ENCODE results near the gene CD226. TPM values are rescaled to one million over a fixed set of nuclear protein-coding genes. Genes with fewer than 3 reads are reported as not detected.

The CD226 gene
- 3.6 TPM for total RNA-seq
- polyA plus RNA-seq: 0.89 TPM

DNA sequence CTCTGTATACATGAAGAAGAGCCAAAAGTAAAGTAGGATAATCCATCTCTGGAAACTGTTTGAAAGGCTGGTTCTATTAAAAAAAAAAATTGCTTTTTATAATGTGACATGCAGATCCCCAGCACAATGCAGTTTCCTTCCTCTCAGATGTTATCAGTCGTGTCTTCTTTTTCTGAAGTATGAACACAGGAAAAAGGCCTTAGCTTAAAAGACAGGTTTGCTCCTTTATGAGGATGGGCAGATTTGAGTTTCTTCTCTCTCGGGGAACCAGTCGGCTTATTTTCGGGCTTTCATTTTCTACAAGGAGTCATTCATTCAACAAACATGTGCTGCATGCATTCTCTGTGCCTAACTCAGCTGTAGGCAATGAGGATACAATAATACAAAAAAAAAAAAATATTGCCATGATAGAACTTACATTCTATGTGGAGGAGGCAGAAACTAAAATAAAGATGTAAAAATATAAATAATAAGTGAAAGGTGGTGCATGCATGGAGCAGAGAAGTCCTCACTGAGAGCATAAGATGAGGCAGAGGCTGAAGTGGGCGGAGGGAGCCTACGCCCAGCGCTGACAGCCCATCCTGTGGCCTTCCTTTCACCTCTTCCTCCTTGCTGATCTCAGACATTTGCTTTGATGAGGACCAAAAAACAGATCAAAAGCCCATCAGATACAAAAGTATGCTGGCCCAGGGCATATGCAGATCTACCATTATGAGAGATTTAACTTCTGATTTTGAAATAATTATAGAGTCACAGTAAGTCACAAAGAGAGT lies at the start of gene CD226:
TSS of gene CD226 (minus strand) at position 513 of the 773 bp plus-strand sequence. CDS start at position 46, 467 bp downstream.
- WGBS: 51% methylated on average over 7 of the region's 7 CpGs
- H3K27ac ChIP-seq (ENCODE audit: low read depth): no peak within 1 kb of the TSS
- no peaks in the 10 kb centered on the region for H3K4me1 ChIP-seq (ENCODE audit: insufficient read depth)
- no peak within 1 kb of the TSS for H3K4me3 ChIP-seq (ENCODE audit: low read depth, low read length)
- no peaks in the 10 kb centered on the region for H3K36me3 ChIP-seq (ENCODE audit: insufficient read depth)
- DNase-seq (ENCODE audit: extremely low spot score): no peak

DNA sequence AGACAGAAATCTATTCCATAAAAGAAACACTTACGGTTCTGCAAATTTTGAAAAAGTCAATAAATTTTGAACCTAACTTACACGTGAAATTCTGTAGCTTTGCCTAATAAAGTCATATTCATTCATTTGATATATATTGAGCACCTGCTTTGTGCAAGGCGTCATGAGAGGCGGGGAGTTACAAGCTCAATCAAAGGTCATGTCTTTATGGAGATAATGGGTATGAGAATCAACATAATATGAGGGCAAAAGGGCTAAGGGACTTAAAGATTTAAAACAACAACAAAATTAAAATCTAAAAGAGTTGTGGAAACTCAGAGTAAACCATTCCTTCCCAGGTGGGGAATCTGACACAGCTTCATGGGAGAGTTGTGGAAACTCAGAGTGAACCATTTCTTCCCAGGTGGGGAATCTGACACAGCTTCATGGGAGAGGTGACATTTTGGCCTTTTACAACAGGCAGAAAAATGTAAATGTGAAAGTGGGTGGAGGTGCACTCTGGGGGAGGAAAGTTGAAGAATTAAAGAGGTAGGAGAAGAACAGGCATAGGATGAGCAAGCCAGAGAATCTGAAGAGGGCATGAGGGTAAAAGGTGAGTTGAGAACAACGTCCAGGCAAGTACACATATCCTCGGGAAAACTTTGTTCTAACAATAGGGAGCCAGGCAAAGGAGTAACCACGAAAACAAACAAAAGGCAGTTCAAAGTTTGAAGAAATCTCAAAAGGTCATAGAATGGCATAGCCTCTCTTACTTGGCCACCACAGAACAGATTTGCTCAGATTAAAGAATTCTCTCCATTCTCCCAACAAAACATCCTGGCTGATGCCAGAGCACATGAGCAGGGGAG lies 49.5 kb upstream of the CD226 start:
- H3K36me3 ChIP-seq (ENCODE audit: insufficient read depth): no peaks in the 10 kb centered on the region
- no peak for DNase-seq (ENCODE audit: extremely low spot score)
- H3K4me1 ChIP-seq (ENCODE audit: insufficient read depth): peaks cover 1% of the 10 kb centered on the region
- no peak overlapping the region for H3K4me3 ChIP-seq (ENCODE audit: low read depth, low read length)
- WGBS: 84% methylated on average over 7 of the region's 7 CpGs
- no peak overlapping the region for H3K27ac ChIP-seq (ENCODE audit: low read depth)

GRCh38 chr18:69996417-69996816 lies 48.7 kb upstream of the CD226 start:
- Histone ChIP-seq H3K27ac (ENCODE audit: low read depth) (no peak overlapping the region), H3K4me3 (ENCODE audit: low read depth, low read length) (no peak overlapping the region), H3K4me1 (ENCODE audit: insufficient read depth) (peaks cover 1% of the 10 kb centered on the region), H3K36me3 (ENCODE audit: insufficient read depth) (no peaks in the 10 kb centered on the region)
- 84% methylated on average over 2 of the region's 2 CpGs for WGBS
- DNase-seq (ENCODE audit: extremely low spot score): no peak

DNA sequence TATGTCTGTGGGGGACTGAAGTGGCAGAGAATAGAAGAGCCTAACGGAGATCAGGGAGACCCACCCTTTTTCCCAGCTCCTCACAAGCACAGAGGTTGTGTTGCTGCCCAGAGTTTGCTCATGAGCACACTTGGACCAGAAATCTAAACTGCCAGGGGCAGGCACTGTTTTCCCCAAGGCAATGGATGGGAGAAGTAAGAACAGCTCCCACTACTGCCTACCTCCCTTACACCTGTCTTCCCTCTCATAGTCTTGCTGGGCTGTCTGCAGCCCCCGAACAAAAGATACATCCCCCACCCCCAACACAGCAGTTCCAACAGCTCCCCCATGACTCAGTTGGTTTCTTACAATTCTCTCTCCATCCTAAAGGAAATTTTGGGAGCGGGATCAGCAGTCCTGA lies 48.1 kb upstream of the CD226 start:
- H3K4me1 ChIP-seq (ENCODE audit: insufficient read depth): peaks cover 1% of the 10 kb centered on the region
- H3K4me3 ChIP-seq (ENCODE audit: low read depth, low read length): no peak overlapping the region
- WGBS: 89% methylated on average over 3 of the region's 3 CpGs
- no peak for DNase-seq (ENCODE audit: extremely low spot score)
- no peak overlapping the region for H3K27ac ChIP-seq (ENCODE audit: low read depth)
- H3K36me3 ChIP-seq (ENCODE audit: insufficient read depth): no peaks in the 10 kb centered on the region

DNA sequence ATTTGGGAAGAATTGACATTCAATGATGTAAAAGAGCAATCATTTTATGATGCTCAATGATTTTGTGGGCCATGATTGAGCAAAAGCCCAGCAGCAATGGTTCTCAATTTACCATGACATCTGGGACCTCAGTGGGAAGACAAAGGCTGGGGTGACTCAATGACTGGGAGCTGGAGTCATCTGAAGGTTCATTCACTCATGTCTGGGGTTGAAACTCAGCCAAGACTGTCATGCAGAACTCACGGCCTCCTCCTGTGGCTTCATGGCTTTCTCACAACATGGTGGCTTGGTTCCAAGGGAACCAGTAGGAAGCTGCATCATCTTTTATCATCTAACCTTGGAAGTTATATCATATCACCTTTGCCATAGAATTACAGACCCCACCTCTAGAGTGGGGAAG lies 45.1 kb upstream of the CD226 start:
- Histone ChIP-seq H3K27ac (ENCODE audit: low read depth) (no peak overlapping the region), H3K4me3 (ENCODE audit: low read depth, low read length) (no peak overlapping the region), H3K4me1 (ENCODE audit: insufficient read depth) (no peaks in the 10 kb centered on the region), H3K36me3 (ENCODE audit: insufficient read depth) (no peaks in the 10 kb centered on the region)
- 90% methylated on average over 1 of the region's 1 CpG for WGBS
- DNase-seq (ENCODE audit: extremely low spot score): no peak

DNA sequence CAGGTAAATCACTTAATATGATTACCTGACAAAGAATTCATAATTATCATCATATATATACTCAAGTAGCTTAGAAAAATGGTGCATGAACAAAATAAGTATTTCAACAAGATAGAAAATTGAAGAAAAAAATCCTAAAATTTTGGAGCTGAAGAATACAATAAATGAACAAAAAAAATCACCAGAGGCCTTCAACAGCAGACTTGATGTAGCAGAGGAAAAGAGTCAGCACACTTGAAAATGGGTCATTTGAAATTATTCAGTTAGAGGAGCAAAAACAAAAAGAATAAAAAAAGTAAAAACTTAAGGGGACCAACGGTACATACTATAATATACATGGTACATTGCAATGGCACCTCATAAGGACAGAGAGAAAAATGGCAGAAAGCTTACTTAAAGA lies 40.2 kb upstream of the CD226 start:
- DNase-seq (ENCODE audit: extremely low spot score): no peak
- 98% methylated on average over 1 of the region's 1 CpG for WGBS
- H3K36me3 ChIP-seq (ENCODE audit: insufficient read depth): no peaks in the 10 kb centered on the region
- H3K4me1 ChIP-seq (ENCODE audit: insufficient read depth): no peaks in the 10 kb centered on the region
- no peak overlapping the region for H3K4me3 ChIP-seq (ENCODE audit: low read depth, low read length)
- H3K27ac ChIP-seq (ENCODE audit: low read depth): no peak overlapping the region

DNA sequence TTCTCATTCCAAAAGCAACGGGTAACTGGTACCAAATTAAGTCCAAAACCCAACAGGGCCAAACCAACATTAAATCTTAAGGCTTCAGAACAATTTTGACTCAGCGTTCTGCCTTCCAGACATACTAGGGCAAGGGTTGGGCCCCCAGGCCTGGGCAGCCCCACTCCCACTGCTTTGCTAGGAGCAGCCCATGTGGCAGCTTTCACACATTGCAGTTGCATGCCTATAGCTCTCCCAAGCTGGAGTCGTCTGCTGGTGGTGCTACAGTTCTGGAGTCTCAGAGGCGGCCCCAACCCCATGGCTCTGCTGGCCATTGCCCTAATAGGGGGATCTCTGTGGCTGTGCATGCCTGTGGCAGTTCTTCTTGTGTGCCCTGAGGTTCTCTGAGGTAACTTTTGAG lies 37.6 kb upstream of the CD226 start:
- Histone ChIP-seq H3K36me3 (ENCODE audit: insufficient read depth) (no peaks in the 10 kb centered on the region), H3K27ac (ENCODE audit: low read depth) (no peak overlapping the region), H3K4me3 (ENCODE audit: low read depth, low read length) (no peak overlapping the region), H3K4me1 (ENCODE audit: insufficient read depth) (no peaks in the 10 kb centered on the region)
- no peak for DNase-seq (ENCODE audit: extremely low spot score)
- 95% methylated on average over 4 of the region's 4 CpGs for WGBS

- no peak for DNase-seq (ENCODE audit: extremely low spot score)
- Histone ChIP-seq H3K4me3 (ENCODE audit: low read depth, low read length) (no peak overlapping the region), H3K27ac (ENCODE audit: low read depth) (no peak overlapping the region), H3K4me1 (ENCODE audit: insufficient read depth) (no peaks in the 10 kb centered on the region), H3K36me3 (ENCODE audit: insufficient read depth) (no peaks in the 10 kb centered on the region)
- 84% methylated on average over 4 of the region's 4 CpGs for WGBS
Observed at GRCh38 chr18:69982417-69982816, 34.7 kb upstream of the CD226 start.

- no peak for DNase-seq (ENCODE audit: extremely low spot score)
- no peaks in the 10 kb centered on the region for H3K36me3 ChIP-seq (ENCODE audit: insufficient read depth)
- no peak overlapping the region for H3K4me3 ChIP-seq (ENCODE audit: low read depth, low read length)
- WGBS: 85% methylated on average over 2 of the region's 2 CpGs
- no peak overlapping the region for H3K27ac ChIP-seq (ENCODE audit: low read depth)
- no peaks in the 10 kb centered on the region for H3K4me1 ChIP-seq (ENCODE audit: insufficient read depth)
Observed at GRCh38 chr18:69981948-69982347, 34.3 kb upstream of the CD226 start.

DNA sequence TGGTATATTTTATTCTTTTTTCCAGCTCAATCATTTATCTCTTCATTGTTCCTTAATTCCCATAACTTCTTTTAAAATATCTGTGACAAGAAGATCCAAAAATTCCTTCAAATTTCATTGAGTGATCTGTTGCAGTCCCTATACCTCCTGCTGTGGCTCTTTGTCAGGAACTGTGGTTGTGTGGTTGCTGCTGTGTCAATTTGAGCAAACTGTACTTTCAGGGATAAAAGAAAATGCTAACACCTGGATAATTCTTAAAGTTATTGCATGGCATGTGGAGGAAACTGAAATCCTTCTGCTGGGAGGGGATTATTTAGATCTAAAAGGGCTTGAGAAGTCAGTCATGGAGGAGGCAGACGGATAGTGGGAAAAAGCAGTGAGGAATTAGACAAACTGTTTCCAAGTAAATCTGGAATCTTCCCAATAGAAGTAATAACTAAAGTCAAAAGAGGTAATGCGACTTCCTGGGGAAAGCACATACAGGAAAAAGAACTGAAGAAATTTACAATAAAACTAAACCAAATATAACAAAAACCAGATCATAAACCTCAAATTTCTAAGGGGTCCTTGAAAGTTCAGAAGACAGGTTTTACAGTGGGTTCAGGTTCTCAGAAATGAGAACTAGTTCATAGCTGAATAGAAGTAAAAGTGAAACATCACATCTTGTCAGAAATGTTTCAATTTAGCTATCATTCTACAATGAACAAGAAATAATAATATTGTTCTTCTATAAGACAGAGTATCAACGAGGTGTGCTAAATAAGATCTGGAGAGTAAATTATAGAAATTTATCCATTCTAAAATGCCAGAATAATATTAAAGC lies 33.5 kb upstream of the CD226 start:
- no peak for DNase-seq (ENCODE audit: extremely low spot score)
- WGBS: 55% methylated on average over 3 of the region's 3 CpGs
- Histone ChIP-seq H3K4me3 (ENCODE audit: low read depth, low read length) (no peak overlapping the region), H3K27ac (ENCODE audit: low read depth) (no peak overlapping the region), H3K4me1 (ENCODE audit: insufficient read depth) (no peaks in the 10 kb centered on the region), H3K36me3 (ENCODE audit: insufficient read depth) (no peaks in the 10 kb centered on the region)

- WGBS: 64% methylated on average over 4 of the region's 4 CpGs
- Histone ChIP-seq H3K36me3 (ENCODE audit: insufficient read depth) (no peaks in the 10 kb centered on the region), H3K4me1 (ENCODE audit: insufficient read depth) (no peaks in the 10 kb centered on the region), H3K27ac (ENCODE audit: low read depth) (no peak overlapping the region), H3K4me3 (ENCODE audit: low read depth, low read length) (no peak overlapping the region)
- no peak for DNase-seq (ENCODE audit: extremely low spot score)
Observed at GRCh38 chr18:69980509-69980908, 32.8 kb upstream of the CD226 start.

DNA sequence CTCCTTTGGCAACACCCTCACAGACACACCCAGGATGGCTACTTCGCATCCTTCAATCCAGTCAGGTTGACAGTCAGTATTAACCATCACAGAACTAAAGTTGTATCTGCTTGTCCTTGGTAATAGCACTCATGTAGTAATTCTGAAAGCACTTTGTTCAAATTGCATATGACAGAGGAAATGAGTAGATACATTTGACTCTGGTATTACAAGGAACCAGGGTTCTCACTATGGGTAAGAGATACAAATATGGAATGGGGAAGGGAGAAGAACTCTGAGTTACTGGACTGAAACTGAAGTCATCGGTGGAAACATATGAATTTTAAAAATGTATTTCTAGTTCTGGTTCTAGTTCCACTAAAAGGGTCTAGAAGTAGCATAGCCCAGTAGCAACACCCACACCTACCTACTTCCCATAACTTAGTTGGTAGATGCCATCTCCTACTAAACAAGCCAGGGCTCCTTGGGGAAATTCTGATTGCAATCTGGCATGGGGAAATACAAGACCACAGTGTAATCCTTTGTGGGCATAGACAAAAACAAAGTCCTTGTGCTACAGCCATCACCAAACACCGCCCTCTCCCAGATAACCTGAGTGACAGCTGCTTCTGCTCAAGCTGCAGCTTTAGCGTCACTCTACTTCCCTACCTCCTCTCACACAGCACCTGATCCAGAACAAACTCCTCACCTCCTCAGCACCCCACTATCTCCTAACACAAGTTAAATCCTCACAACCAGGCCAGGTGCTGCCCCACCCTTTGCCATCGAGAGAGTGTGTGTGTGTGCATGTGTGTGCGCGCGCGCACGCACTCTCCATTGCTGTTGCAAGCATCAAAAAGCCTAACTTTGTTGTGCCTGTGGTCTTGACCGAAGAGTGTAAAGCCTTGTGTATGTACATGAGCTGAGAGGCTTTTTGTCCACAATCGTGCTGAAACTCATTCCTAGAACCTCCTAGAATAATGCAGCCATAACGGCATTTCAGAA lies 31.4 kb upstream of the CD226 start:
- DNase-seq (ENCODE audit: extremely low spot score): no peak
- H3K4me1 ChIP-seq (ENCODE audit: insufficient read depth): no peaks in the 10 kb centered on the region
- no peak overlapping the region for H3K27ac ChIP-seq (ENCODE audit: low read depth)
- no peak overlapping the region for H3K4me3 ChIP-seq (ENCODE audit: low read depth, low read length)
- WGBS: 94% methylated on average over 13 of the region's 13 CpGs
- no peaks in the 10 kb centered on the region for H3K36me3 ChIP-seq (ENCODE audit: insufficient read depth)
